ENCODE measurements around the gene ORM1. TPM values are rescaled to one million over a fixed set of nuclear protein-coding genes. Genes with fewer than 3 reads are reported as not detected.

Gene ORM1
- total RNA-seq, 1 experiment from 2014 or later, result not detected

DNA sequence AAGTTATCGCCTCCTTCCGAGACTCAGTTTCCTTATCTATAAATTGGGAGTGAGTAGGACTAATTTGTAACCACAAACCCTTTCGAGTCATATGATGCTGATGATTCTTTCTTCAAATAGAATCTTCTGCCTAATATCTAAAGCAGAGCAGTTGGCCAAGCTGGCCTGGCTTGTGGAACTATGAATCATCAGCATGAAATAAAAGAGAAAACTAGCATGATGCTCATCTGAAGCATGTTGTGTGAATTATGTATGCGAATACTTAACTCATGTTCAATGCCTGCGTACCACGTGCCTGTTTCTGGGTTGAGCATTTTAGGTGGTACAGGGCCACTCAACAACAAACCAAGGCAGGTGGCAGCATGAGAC, 15.0 kb upstream of the ORM1 start:
- intact Hi-C loops (cut with micrococcal nuclease; ENCODE audit: unreplicated experiment), result no loop called here
- Histone ChIP-seq H4K20me1 (ENCODE audit: insufficient read depth) (no peaks in the 10 kb centered on the region), H3F3A (ENCODE audit: insufficient read depth, low read depth) (no peaks in the 10 kb centered on the region), H3K27ac (no peak overlapping the region), H3K79me2 (ENCODE audit: low read depth) (no peaks in the 10 kb centered on the region), H2AFZ (no peak overlapping the region), H3K27me3 (ENCODE audit: insufficient read depth, low read depth) (0 out of 2 replicates have a peak, but pooled peaks cover 4% of the 10 kb centered on the region), H3K4me2 (no peak overlapping the region), H3K4me1 (replicated peaks; ENCODE audit: insufficient read depth) (no peaks in the 10 kb centered on the region), H3K9me2 (ENCODE audit: insufficient read depth) (no peaks in the 10 kb centered on the region), H3K9me3 (ENCODE audit: insufficient read depth, low read depth) (no peaks in the 10 kb centered on the region), H3K4me3 (no peak overlapping the region), H3K36me3 (ENCODE audit: low read depth) (no peaks in the 10 kb centered on the region)
- BruUV-seq (replicated peaks), result no TSS peak
- ChIA-PET POLR2A (ENCODE audit: unreplicated experiment) (no interaction called here), CTCF (no interaction called here)
- no peak for DNase-seq
- TF ChIP-seq, protein P1, sequence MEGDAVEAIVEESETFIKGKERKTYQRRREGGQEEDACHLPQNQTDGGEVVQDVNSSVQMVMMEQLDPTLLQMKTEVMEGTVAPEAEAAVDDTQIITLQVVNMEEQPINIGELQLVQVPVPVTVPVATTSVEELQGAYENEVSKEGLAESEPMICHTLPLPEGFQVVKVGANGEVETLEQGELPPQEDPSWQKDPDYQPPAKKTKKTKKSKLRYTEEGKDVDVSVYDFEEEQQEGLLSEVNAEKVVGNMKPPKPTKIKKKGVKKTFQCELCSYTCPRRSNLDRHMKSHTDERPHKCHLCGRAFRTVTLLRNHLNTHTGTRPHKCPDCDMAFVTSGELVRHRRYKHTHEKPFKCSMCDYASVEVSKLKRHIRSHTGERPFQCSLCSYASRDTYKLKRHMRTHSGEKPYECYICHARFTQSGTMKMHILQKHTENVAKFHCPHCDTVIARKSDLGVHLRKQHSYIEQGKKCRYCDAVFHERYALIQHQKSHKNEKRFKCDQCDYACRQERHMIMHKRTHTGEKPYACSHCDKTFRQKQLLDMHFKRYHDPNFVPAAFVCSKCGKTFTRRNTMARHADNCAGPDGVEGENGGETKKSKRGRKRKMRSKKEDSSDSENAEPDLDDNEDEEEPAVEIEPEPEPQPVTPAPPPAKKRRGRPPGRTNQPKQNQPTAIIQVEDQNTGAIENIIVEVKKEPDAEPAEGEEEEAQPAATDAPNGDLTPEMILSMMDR (conservative IDR thresholded peaks at IDR 0.05), result no peak
- TF ChIP-seq EZH2 (IDR thresholded peaks at IDR 0.05; ENCODE audit: low read depth), result no peak

DNA sequence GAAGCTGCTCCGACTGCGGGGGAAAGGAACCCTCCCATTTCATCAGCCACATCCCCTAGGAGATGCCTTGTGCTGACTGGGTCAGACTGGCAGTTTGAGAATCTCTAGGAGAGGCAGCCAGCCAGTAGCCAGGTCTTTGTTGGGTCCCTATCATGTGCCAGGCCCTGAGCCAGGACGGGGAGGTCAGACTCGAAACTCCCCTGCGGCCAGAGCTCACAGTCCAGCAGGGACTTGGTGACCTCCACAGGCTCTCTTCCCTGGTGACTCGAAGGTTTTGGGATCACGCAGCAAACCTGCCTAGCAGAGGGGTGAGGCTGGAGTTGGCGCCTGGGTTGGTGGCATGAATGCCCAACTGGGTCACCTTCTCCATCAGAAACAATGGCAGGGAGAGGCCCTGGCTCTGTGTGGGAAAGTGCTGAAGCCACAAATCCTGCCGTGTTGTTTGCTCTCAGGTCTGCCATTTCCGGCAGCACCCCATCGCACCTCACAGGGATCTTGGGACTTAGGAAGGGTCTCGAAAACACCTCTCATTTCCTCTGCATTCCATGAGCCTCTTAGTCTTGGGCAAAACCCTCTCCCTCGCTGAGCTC, 14.4 kb upstream of the ORM1 start:
- DNase-seq, result no peak
- no TSS peak for BruUV-seq (replicated peaks)
- H3K4me2 ChIP-seq, result no peak overlapping the region
- no peaks in the 10 kb centered on the region for H3K79me2 ChIP-seq (ENCODE audit: low read depth)
- TF ChIP-seq EZH2 (IDR thresholded peaks at IDR 0.05; ENCODE audit: low read depth), result no peak
- TF ChIP-seq, protein P1 (conservative IDR thresholded peaks at IDR 0.05), result no peak
- no peaks in the 10 kb centered on the region for H3K4me1 ChIP-seq (replicated peaks; ENCODE audit: insufficient read depth)
- H2AFZ ChIP-seq, result no peak overlapping the region
- H3K9me3 ChIP-seq (ENCODE audit: insufficient read depth, low read depth), result no peaks in the 10 kb centered on the region
- no peak overlapping the region for H3K27ac ChIP-seq
- ChIA-PET POLR2A (ENCODE audit: unreplicated experiment) (no interaction called here), CTCF (no interaction called here)
- intact Hi-C loops (cut with micrococcal nuclease; ENCODE audit: unreplicated experiment), result no loop called here
- H3K36me3 ChIP-seq (ENCODE audit: low read depth), result no peaks in the 10 kb centered on the region
- H3K4me3 ChIP-seq, result no peak overlapping the region
- no peaks in the 10 kb centered on the region for H4K20me1 ChIP-seq (ENCODE audit: insufficient read depth)
- H3K9me2 ChIP-seq (ENCODE audit: insufficient read depth), result no peaks in the 10 kb centered on the region
- H3K27me3 ChIP-seq (ENCODE audit: insufficient read depth, low read depth), result 0 out of 2 replicates have a peak, but pooled peaks cover 4% of the 10 kb centered on the region
- no peaks in the 10 kb centered on the region for H3F3A ChIP-seq (ENCODE audit: insufficient read depth, low read depth)

DNA sequence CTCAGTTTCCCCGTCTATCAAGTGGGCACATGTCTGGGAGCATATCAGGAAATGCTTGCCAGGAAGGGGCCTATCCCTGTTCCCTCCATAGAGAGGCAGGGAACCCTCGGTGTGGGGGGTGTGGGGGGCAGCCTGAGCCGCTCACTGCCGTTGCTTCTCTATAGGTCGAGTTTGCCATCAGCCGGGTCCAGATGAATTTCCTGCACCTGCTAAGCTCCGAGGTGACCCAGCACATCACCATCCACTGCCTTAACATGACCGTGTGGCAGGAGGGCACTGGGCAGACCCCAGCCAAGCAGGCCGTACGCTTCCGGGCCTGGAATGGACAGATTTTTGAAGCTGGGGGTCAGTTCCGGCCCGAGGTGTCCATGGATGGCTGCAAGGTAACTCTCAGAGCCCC, 13.8 kb upstream of the ORM1 start:
- no peaks in the 10 kb centered on the region for H3F3A ChIP-seq (ENCODE audit: insufficient read depth, low read depth)
- DNase-seq, result no peak
- H3K4me2 ChIP-seq, result no peak overlapping the region
- H3K9me3 ChIP-seq (ENCODE audit: insufficient read depth, low read depth), result no peaks in the 10 kb centered on the region
- TF ChIP-seq, protein P1 (conservative IDR thresholded peaks at IDR 0.05), result no peak
- TF ChIP-seq EZH2 (IDR thresholded peaks at IDR 0.05; ENCODE audit: low read depth), result no peak
- ChIA-PET CTCF (no interaction called here), POLR2A (ENCODE audit: unreplicated experiment) (no interaction called here)
- H2AFZ ChIP-seq, result no peak overlapping the region
- no peak overlapping the region for H3K27ac ChIP-seq
- no peaks in the 10 kb centered on the region for H3K79me2 ChIP-seq (ENCODE audit: low read depth)
- BruUV-seq (replicated peaks), result no TSS peak
- intact Hi-C loops (cut with micrococcal nuclease; ENCODE audit: unreplicated experiment), result no loop called here
- H3K9me2 ChIP-seq (ENCODE audit: insufficient read depth), result no peaks in the 10 kb centered on the region
- H3K4me3 ChIP-seq, result no peak overlapping the region
- no peaks in the 10 kb centered on the region for H3K4me1 ChIP-seq (replicated peaks; ENCODE audit: insufficient read depth)
- H4K20me1 ChIP-seq (ENCODE audit: insufficient read depth), result no peaks in the 10 kb centered on the region
- H3K27me3 ChIP-seq (ENCODE audit: insufficient read depth, low read depth), result 0 out of 2 replicates have a peak, but pooled peaks cover 4% of the 10 kb centered on the region
- H3K36me3 ChIP-seq (ENCODE audit: low read depth), result no peaks in the 10 kb centered on the region

Data from PC-9 (cell line).